Thoracic aorta (tissue), 2 donors: Measurements from ENCODE around the gene ACTN4. TPM values are rescaled to one million over a fixed set of nuclear protein-coding genes. Genes with fewer than 3 reads are reported as not detected.
A peak's percentile ranks its signal among the peaks of the same experiment; 100 is the strongest.

Experiments
- ATAC-seq: fragments of 150-250 bp; one replicate; pipeline ENCODE4 v1.8.0; 2017; ENCODE audit warnings: low read depth; ENCODE audit not compliant: insufficient number of reproducible peaks, low FRiP score
- DNase-seq: peaks from one replicate; pipeline ENCODE4 v3.0.0-alpha.2; 2020; ENCODE audit warnings: low spot score
- H3K27ac ChIP-seq, 2 donors: fragments of 200-600 bp; sonication (generic); 1 replicate in 1 of 2; 2 replicates in 1 of 2; pipeline ENCODE4 v1.5.1; 2016; ENCODE audit warnings: mild to moderate bottlenecking in 2 of 2, moderate library complexity in 2 of 2
- H3K27me3 ChIP-seq: fragments of 200-600 bp; sonication (generic); replicated peaks from 2 replicates; pipeline ENCODE4 v1.6.0; 2016; ENCODE audit warnings: mild to moderate bottlenecking; ENCODE audit not compliant: insufficient read depth
- H3K36me3 ChIP-seq: fragments of 200-600 bp; sonication (generic); one replicate; pipeline ENCODE4 v1.5.1; 2016
- H3K4me1 ChIP-seq, 2 donors: fragments of 200-600 bp; sonication (generic); 1 replicate in 1 of 2; 2 replicates in 1 of 2; pipeline versions ENCODE4 v1.5.1 to v1.6.0; 2016; ENCODE audit warnings: low read depth in 2 of 2, mild to moderate bottlenecking in 1 of 2; ENCODE audit not compliant: control insufficient read depth in 1 of 2
- H3K4me3 ChIP-seq: fragments of 200-600 bp; sonication (generic); 2 replicates; pipeline ENCODE4 v1.5.1; 2016; ENCODE audit warnings: mild to moderate bottlenecking
- H3K9me3 ChIP-seq: fragments of 200-600 bp; sonication (generic); 2 replicates; pipeline ENCODE4 v1.5.1; 2016
- total RNA-seq, 2 donors: library from RNA; depleted of rRNA; stranded (reverse); fragments of >200 nt; gene quantifications; one replicate each; pipeline versions ENCODE4 v1.1.0 to v1.2.3, GENCODE V29; 2016
- TF ChIP-seq, protein P1 (sequence below): fragments of 200-600 bp; sonication (generic); IDR thresholded peaks from one replicate; pipeline ENCODE4 v1.5.1; 2019; ENCODE audit warnings: antibody characterized with exemption

The ACTN4 gene
- total RNA-seq, 2 donors from 2014 or later, result 668 to 1,387 TPM

DNA sequence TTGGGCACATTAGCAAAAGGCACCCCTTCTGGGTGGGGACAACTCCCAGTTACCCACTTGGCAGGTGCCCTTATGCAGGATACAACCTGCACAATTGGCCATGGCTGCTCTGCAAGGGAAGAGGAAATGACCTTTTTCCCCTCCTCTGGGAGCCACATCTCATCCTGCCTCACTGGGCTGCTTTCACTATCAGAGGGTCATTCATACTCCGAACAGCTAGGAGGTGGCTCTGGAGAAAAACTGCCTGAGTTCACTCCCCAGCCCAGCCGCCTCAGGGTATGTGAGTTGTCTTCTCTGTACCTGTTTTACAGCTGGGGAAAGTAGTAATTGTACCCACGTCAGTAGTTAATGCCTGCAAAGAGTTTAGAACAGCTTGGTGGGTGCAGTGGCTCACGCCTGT lies 7.1 kb upstream of the ACTN4 start:
- no peak for ATAC-seq
- no peak for DNase-seq
- H3K4me3 ChIP-seq, result no peak overlapping the region

DNA sequence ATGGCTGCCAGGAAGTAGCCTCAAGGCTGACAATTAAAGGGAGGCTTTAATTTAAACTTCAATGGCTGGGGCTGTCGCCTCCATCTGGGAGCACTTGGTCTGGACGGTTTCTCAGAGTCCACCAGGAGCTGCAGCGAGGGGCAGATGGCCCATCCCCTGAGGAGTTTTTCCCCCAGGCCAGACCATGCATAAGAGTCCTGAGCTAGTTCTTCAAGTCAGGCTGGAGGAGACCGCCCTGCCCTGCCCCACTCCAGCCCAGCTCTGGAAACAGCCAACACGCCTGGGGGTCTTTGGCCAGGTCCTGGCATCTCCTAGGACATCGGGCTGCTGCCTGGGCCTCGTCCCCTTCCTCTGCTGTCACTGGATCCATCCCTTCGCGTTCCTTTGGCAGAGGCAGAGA lies 5.3 kb upstream of the ACTN4 start:
- no peak for DNase-seq
- H3K27me3 ChIP-seq, result no peaks in the 10 kb centered on the region
- H3K9me3 ChIP-seq, result no peaks in the 10 kb centered on the region
- ATAC-seq, result no peak
- H3K36me3 ChIP-seq, result peaks cover 3% of the 10 kb centered on the region
- peaks cover 0 to 3% of the 10 kb centered on the region in 2 donors for H3K4me1 ChIP-seq
- H3K27ac ChIP-seq, result no peak overlapping the region
- H3K4me3 ChIP-seq, result no peak overlapping the region
- TF ChIP-seq, protein P1, sequence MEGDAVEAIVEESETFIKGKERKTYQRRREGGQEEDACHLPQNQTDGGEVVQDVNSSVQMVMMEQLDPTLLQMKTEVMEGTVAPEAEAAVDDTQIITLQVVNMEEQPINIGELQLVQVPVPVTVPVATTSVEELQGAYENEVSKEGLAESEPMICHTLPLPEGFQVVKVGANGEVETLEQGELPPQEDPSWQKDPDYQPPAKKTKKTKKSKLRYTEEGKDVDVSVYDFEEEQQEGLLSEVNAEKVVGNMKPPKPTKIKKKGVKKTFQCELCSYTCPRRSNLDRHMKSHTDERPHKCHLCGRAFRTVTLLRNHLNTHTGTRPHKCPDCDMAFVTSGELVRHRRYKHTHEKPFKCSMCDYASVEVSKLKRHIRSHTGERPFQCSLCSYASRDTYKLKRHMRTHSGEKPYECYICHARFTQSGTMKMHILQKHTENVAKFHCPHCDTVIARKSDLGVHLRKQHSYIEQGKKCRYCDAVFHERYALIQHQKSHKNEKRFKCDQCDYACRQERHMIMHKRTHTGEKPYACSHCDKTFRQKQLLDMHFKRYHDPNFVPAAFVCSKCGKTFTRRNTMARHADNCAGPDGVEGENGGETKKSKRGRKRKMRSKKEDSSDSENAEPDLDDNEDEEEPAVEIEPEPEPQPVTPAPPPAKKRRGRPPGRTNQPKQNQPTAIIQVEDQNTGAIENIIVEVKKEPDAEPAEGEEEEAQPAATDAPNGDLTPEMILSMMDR, result no peak

More for the DNA sequence above, 7.1 kb upstream of the ACTN4 start:
- H3K27me3 ChIP-seq, result no peaks in the 10 kb centered on the region
- no peaks in the 10 kb centered on the region for H3K9me3 ChIP-seq
- no peaks in the 10 kb centered on the region for H3K4me1 ChIP-seq
- no peak overlapping the region for H3K27ac ChIP-seq
- H3K36me3 ChIP-seq, result peaks cover 3% of the 10 kb centered on the region
- TF ChIP-seq, protein P1, result no peak

DNA sequence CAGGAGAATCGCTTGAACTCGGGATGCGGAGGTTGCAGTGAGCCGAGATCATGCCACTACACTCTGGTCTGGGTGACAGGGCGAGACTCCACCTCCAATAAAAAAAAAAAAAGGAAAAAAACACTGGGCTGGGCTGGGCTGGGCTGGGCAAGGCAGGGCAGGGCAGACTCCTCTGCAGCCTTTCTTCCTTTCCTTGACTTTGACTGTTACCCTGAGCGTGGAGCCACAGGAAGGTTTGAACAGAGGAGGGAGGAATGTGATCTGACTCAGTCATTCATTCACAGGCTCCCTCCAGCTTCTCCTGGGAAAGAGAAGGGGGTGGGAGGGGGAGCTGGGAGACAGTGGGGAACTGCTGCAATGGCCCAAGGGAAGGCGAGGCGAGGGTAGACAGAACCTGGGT lies 2.7 kb upstream of the ACTN4 start:
- ATAC-seq, result no peak

DNA sequence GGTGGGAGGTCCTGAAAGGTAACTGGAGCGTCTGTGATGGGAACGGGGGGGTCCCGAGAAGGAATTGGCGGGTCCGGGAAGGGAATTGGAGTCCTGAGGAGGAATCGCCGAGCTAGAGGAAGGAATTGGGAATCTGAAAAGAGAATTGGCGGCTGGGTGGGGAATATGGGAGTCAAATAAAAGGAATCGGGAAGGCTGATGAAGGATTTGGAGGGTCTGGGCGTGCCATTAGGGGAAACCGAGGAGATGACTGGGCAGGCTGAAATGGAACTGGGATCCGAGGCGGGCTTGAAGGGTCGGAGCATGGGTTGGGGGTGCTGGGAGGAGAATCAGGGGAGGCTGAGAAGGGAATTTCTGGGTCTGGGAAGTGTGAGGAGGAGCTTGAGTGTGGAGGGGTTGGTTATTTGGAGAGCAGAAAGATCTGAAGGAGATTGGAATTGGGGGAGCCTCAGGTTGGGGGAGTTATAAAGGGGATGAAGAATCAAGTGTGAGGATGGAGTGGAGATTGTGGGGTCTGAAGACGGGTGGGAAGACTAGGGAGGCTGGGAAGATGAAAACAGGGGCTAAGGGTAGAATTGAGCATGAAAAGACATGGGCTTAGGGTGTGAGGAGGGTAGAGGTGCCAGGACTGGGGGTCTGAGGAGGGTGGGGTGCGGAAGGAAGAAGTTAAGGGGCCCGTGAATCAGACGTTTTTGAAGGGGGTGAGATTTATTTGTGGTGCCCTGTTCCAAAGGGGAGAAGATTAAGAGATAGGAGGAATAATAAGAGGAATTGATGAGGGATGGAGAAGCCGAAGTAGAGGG lies 718 bp downstream of the ACTN4 start:
- H3K27ac ChIP-seq, result peak overlapping the region; percentile 99 to 100
- no peaks in the 10 kb centered on the region for H3K9me3 ChIP-seq
- H3K4me3 ChIP-seq, result peak overlapping the region; percentile 96
- TF ChIP-seq, protein P1, result no peak
- ATAC-seq (no peak), DNase-seq (no peak)
- H3K4me1 ChIP-seq, result peaks cover 17 to 34% of the 10 kb centered on the region in 2 donors
- no peaks in the 10 kb centered on the region for H3K36me3 ChIP-seq
- H3K27me3 ChIP-seq, result no peaks in the 10 kb centered on the region

More for the DNA sequence above, 2.7 kb upstream of the ACTN4 start:
- no peak overlapping the region for H3K27ac ChIP-seq
- H3K4me3 ChIP-seq, result no peak overlapping the region
- no peaks in the 10 kb centered on the region for H3K9me3 ChIP-seq
- no peaks in the 10 kb centered on the region for H3K36me3 ChIP-seq
- no peak for DNase-seq
- no peaks in the 10 kb centered on the region for H3K27me3 ChIP-seq
- TF ChIP-seq, protein P1, result no peak
- H3K4me1 ChIP-seq, result peaks cover 2 to 3% of the 10 kb centered on the region in 2 donors

DNA sequence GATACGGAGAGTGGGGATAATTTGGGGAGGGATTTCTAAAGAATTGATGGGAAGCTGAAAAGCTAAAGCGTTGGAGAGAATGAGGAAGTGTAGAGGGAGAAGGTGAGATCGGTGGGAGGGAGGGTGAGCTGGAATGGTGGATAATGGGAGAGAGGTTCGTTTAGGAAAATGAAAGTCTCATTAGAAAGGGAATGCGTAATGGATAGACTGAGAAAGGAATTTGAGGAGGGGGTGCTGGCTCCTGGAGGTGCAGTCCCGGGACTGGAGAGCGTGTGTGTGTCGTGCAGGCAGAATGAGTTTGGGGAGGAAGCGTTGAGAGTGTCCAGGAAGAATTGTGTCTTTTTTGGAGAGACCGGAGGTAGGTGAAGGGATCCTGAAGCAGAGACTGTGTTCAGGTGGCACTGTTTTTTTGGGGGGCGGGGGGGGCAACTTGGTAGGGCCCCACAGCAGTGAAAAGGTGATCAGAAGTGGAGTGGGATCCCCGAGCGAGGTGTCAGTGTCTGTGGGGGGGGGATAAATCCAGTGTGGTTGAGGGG lies 1.4 kb downstream of the ACTN4 start:
- ATAC-seq, result no peak
- peak overlapping the region; percentile 96 for H3K4me3 ChIP-seq
- H3K4me1 ChIP-seq, result peaks cover 23 to 41% of the 10 kb centered on the region in 2 donors
- peak overlapping the region; percentile 99 to 100 for H3K27ac ChIP-seq
- no peak for DNase-seq
- no peaks in the 10 kb centered on the region for H3K9me3 ChIP-seq
- TF ChIP-seq, protein P1, result no peak
- H3K36me3 ChIP-seq, result no peaks in the 10 kb centered on the region
- H3K27me3 ChIP-seq, result no peaks in the 10 kb centered on the region
